ENCODE measurements around the gene SLC49A4.
"Not testable (repeated sequence)": the region's sequence is repeated elsewhere in the genome, so short reads cannot be mapped to it uniquely, and the experiment has no call there.

SLC49A4 gene

GRCh38 chr3:122794779-122795673 is at the start of gene SLC49A4:
SLC49A4 (plus strand) TSS chr3:122795069; CDS start chr3:122795193, 124 bp downstream.
- peak; percentile 94 for DNase-seq (ENCODE audit: low read depth, low spot score)

GRCh38 chr3:122745369-122746021 is 49.4 kb upstream of the SLC49A4 start:
- no peak for DNase-seq (ENCODE audit: low read depth, low spot score)

GRCh38 chr3:122747295-122747694 is 47.6 kb upstream of the SLC49A4 start:
- DNase-seq (ENCODE audit: low read depth, low spot score) = not testable (repeated sequence)

- no peak for DNase-seq (ENCODE audit: low read depth, low spot score)
Measured at GRCh38 chr3:122748347-122748746, 46.5 kb upstream of the SLC49A4 start.

- DNase-seq (ENCODE audit: low read depth, low spot score) = peak; percentile 37
Measured at GRCh38 chr3:122754929-122755328, 39.9 kb upstream of the SLC49A4 start.

- no peak for DNase-seq (ENCODE audit: low read depth, low spot score)
Measured at GRCh38 chr3:122755491-122755890, 39.4 kb upstream of the SLC49A4 start.

- DNase-seq (ENCODE audit: low read depth, low spot score) = no peak
Measured at GRCh38 chr3:122758877-122759560, 35.9 kb upstream of the SLC49A4 start.

GRCh38 chr3:122760453-122761271 is 34.2 kb upstream of the SLC49A4 start:
- DNase-seq (ENCODE audit: low read depth, low spot score) = peak; percentile 74

- DNase-seq (ENCODE audit: low read depth, low spot score) = no peak
Measured at GRCh38 chr3:122766430-122766829, 28.4 kb upstream of the SLC49A4 start.

GRCh38 chr3:122767540-122768372 is 27.1 kb upstream of the SLC49A4 start:
- DNase-seq (ENCODE audit: low read depth, low spot score) = no peak

- no peak for DNase-seq (ENCODE audit: low read depth, low spot score)
Measured at GRCh38 chr3:122770521-122771202, 24.2 kb upstream of the SLC49A4 start.

GRCh38 chr3:122772827-122773226 is 22.0 kb upstream of the SLC49A4 start:
- no peak for DNase-seq (ENCODE audit: low read depth, low spot score)

GRCh38 chr3:122773944-122774509 is 20.8 kb upstream of the SLC49A4 start:
- DNase-seq (ENCODE audit: low read depth, low spot score) = no peak

GRCh38 chr3:122774564-122774963 is 20.3 kb upstream of the SLC49A4 start:
- no peak for DNase-seq (ENCODE audit: low read depth, low spot score)

GRCh38 chr3:122776675-122777468 is 18.0 kb upstream of the SLC49A4 start:
- no peak for DNase-seq (ENCODE audit: low read depth, low spot score)

- no peak for DNase-seq (ENCODE audit: low read depth, low spot score)
Measured at GRCh38 chr3:122777563-122777962, 17.3 kb upstream of the SLC49A4 start.

GRCh38 chr3:122782804-122783203 is 12.1 kb upstream of the SLC49A4 start:
- DNase-seq (ENCODE audit: low read depth, low spot score) = no peak

GRCh38 chr3:122784436-122784835 is 10.4 kb upstream of the SLC49A4 start:
- DNase-seq (ENCODE audit: low read depth, low spot score) = no peak

GRCh38 chr3:122785231-122785630 is 9.6 kb upstream of the SLC49A4 start:
- no peak for DNase-seq (ENCODE audit: low read depth, low spot score)

All from astrocyte of the hippocampus (primary cell).